Stimulated activated naive B cell treated with anti-CD40 and anti-IgM and Interleukin-4, amounts not matched to agents 10 μg/mL and 1 μg/mL and 100 μg/mL, for 72 hours (primary cell): ENCODE measurements around the gene CRYBA2.

Experiments used
- ATAC-seq, 2 donors: fragments of 150-1000 bp; cut with Tn5 transposase; replicated peaks; 2 replicates each; pipeline ENCODE4 v1.10.0; 2021; ENCODE audit warnings: moderate library complexity in 1 of 2
- DNase-seq: peaks from one replicate; pipeline ENCODE4 v3.0.0; 2021
- H3K27ac Mint-ChIP-seq: one replicate; pipeline ENCODE4 v1.8.0; 2022; ENCODE audit warnings: mild to moderate bottlenecking, mixed read lengths
- H3K27me3 Mint-ChIP-seq, 2 donors: one replicate each; pipeline ENCODE4 v1.8.0; 2022; ENCODE audit warnings: mixed read lengths in 2 of 2
- H3K36me3 Mint-ChIP-seq, 2 donors: one replicate each; pipeline ENCODE4 v1.8.0; 2022; ENCODE audit warnings: mixed read lengths in 2 of 2, mild to moderate bottlenecking in 1 of 2
- H3K4me1 Mint-ChIP-seq, 2 donors: one replicate each; pipeline ENCODE4 v1.8.0; 2022; ENCODE audit warnings: mixed read lengths in 2 of 2, mild to moderate bottlenecking in 1 of 2
- H3K4me3 Mint-ChIP-seq, 2 donors: one replicate each; pipeline ENCODE4 v1.8.0; 2022; ENCODE audit warnings: mild to moderate bottlenecking in 2 of 2, mixed read lengths in 2 of 2, moderate library complexity in 1 of 2
- H3K9me3 Mint-ChIP-seq, 2 donors: one replicate each; pipeline ENCODE4 v1.8.0; 2022; ENCODE audit warnings: mixed read lengths in 2 of 2, mild to moderate bottlenecking in 1 of 2

CRYBA2 gene

GRCh38 chr2:218986148-218986761 lies 7.0 kb downstream of the CRYBA2 start:
- no peak for DNase-seq
- H3K27me3 Mint-ChIP-seq: peaks cover 86 to 92% of the 10 kb centered on the region in 2 donors
- ATAC-seq: no peak
- no peaks in the 10 kb centered on the region for H3K9me3 Mint-ChIP-seq
- no peak overlapping the region for H3K27ac Mint-ChIP-seq
- peak overlapping the region in 1 of 2 donors; percentile 10 for H3K4me3 Mint-ChIP-seq
- peaks cover 21 to 28% of the 10 kb centered on the region in 2 donors for H3K4me1 Mint-ChIP-seq
- no peaks in the 10 kb centered on the region for H3K36me3 Mint-ChIP-seq

- peaks cover 87 to 91% of the 10 kb centered on the region in 2 donors for H3K27me3 Mint-ChIP-seq
- H3K4me3 Mint-ChIP-seq: peak overlapping the region in 1 of 2 donors; percentile 10
- peaks cover 25 to 35% of the 10 kb centered on the region in 2 donors for H3K4me1 Mint-ChIP-seq
- DNase-seq (no peak), ATAC-seq (no peak)
- H3K9me3 Mint-ChIP-seq: no peaks in the 10 kb centered on the region
- H3K36me3 Mint-ChIP-seq: no peaks in the 10 kb centered on the region
- no peak overlapping the region for H3K27ac Mint-ChIP-seq
Observed at GRCh38 chr2:218985325-218986091, 7.7 kb downstream of the CRYBA2 start.

- H3K36me3 Mint-ChIP-seq: peaks cover 0 to 2% of the 10 kb centered on the region in 2 donors
- peaks cover 85 to 90% of the 10 kb centered on the region in 2 donors for H3K27me3 Mint-ChIP-seq
- ATAC-seq (no peak), DNase-seq (no peak)
- H3K4me1 Mint-ChIP-seq: peaks cover 25 to 39% of the 10 kb centered on the region in 2 donors
- H3K27ac Mint-ChIP-seq: peak within 1 kb of the TSS; percentile 80
- peak within 1 kb of the TSS; percentile 10 to 31 for H3K4me3 Mint-ChIP-seq
- no peaks in the 10 kb centered on the region for H3K9me3 Mint-ChIP-seq
Observed at GRCh38 chr2:218985021-218985324, 8.2 kb downstream of the CRYBA2 start, which contains the start of gene FEV. Gene FEV (minus strand): TSS chr2:218985184. CDS start chr2:218985075, 109 bp downstream.

- H3K4me1 Mint-ChIP-seq: peaks cover 28 to 44% of the 10 kb centered on the region in 2 donors
- peaks cover 81 to 90% of the 10 kb centered on the region in 2 donors for H3K27me3 Mint-ChIP-seq
- H3K27ac Mint-ChIP-seq: peak overlapping the region; percentile 80
- DNase-seq (no peak), ATAC-seq (no peak)
- no peaks in the 10 kb centered on the region for H3K9me3 Mint-ChIP-seq
- H3K4me3 Mint-ChIP-seq: peak overlapping the region; percentile 8 to 31
- H3K36me3 Mint-ChIP-seq: peaks cover 0 to 2% of the 10 kb centered on the region in 2 donors
Observed at GRCh38 chr2:218984239-218985020, 8.8 kb downstream of the CRYBA2 start.

DNA sequence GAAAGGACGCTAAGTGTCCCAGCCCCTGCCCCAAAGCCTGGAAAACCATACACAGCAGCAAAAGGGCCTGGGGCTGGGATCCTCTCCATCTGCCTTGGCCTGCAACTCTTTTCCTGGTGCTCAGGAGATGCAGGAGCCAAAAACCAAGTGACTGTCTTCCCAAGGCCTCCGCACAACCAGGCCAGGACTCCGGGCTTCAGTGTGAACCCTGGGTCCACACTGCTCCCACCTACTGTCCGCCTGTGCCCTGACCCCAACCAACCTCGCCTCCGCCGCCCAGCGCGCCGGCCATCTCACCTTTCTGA lies 9.3 kb downstream of the CRYBA2 start:
- Mint-ChIP-seq H3K4me3 (no peak overlapping the region), H3K36me3 (peaks cover 0 to 2% of the 10 kb centered on the region in 2 donors), H3K4me1 (peaks cover 28 to 45% of the 10 kb centered on the region in 2 donors), H3K27ac (peak overlapping the region; percentile 80), H3K9me3 (no peaks in the 10 kb centered on the region), H3K27me3 (peaks cover 76 to 88% of the 10 kb centered on the region in 2 donors)
- ATAC-seq (no peak), DNase-seq (no peak)

DNA sequence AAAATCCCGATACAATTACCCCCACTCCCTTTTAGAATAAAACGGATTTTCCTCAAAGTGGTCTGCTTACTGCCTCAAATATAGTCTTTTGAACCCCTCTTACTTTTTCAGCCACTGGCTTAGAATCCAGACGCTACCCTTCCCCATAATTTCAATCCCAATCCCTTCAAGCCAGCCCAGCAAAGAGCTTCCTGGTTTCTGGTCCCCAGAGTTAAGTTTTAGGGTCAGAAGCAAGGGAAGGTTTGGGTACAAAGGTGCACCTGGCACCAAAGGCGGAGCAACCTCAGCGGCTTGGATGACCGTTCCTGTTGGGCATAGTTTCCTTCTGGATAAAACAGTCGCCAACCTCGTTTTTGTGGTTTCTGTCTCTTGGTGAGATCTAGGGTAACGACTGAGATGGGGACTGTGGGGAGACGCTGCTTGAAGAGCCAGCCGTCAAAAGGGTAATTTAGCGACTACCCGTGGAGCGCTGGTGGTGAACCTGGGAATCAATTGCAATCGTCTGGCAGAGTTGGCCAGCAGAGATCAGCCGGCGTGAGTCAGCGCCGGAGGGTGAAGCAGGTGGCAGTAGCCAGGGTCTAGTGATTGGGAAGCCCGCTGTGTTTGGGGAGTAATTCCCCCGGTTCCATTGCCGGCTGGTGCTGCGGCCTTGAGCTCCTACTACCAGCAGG lies 9.8 kb downstream of the CRYBA2 start:
- no peak for ATAC-seq
- H3K36me3 Mint-ChIP-seq: peaks cover 0 to 2% of the 10 kb centered on the region in 2 donors
- H3K4me1 Mint-ChIP-seq: peaks cover 28 to 45% of the 10 kb centered on the region in 2 donors
- H3K27ac Mint-ChIP-seq: peak overlapping the region; percentile 48
- H3K4me3 Mint-ChIP-seq: peak overlapping the region in 1 of 2 donors; percentile 6
- no peak for DNase-seq
- no peaks in the 10 kb centered on the region for H3K9me3 Mint-ChIP-seq
- peaks cover 73 to 87% of the 10 kb centered on the region in 2 donors for H3K27me3 Mint-ChIP-seq

GRCh38 chr2:218982586-218983262 lies 10.5 kb downstream of the CRYBA2 start:
- Mint-ChIP-seq H3K9me3 (no peaks in the 10 kb centered on the region), H3K4me1 (peaks cover 28 to 45% of the 10 kb centered on the region in 2 donors), H3K27ac (peak overlapping the region; percentile 48), H3K27me3 (peaks cover 74 to 91% of the 10 kb centered on the region in 2 donors), H3K36me3 (peaks cover 0 to 2% of the 10 kb centered on the region in 2 donors), H3K4me3 (peak overlapping the region; percentile 65 to 66)
- ATAC-seq (no peak), DNase-seq (no peak)

DNA sequence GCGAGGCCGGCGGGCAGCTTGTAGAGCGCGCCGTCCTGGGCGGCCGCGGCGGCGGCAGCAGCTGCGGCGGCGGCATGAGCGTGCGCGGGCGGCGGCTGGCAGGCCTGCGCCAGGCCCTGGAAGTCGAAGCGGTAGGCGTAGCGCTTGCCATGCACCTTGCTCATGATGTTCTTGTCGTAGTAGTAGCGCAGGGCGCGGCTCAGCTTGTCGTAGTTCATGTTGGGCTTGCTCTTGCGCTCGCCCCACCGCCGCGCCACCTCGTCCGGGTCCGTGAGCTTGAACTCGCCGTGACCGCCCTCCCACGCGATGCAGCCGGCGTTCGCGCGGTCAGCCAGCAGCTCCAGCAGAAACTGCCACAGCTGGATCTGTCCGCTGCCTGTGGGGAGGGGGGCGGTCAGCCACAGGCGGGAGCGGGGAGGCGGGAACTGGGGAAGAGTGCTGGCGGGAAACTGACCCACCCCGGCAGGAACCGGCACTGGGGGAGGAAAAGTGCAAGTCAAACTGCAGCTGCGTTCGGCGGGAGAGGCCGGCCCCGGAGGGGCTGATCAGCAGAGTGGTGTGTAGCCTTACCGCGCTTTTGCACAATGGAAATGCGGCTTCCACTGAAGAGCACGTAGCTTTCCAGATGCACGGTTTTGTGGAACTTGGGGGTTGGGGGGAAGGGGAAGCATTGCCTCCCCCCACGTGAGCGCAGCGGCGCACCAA lies 11.2 kb downstream of the CRYBA2 start:
- peak in 1 of 2 donors; percentile 15 for ATAC-seq
- Mint-ChIP-seq H3K4me1 (peaks cover 28 to 45% of the 10 kb centered on the region in 2 donors), H3K27me3 (peaks cover 70 to 91% of the 10 kb centered on the region in 2 donors), H3K9me3 (no peaks in the 10 kb centered on the region), H3K4me3 (peak overlapping the region; percentile 65 to 70), H3K27ac (peak overlapping the region; percentile 48), H3K36me3 (peaks cover 0 to 2% of the 10 kb centered on the region in 2 donors)
- no peak for DNase-seq

DNA sequence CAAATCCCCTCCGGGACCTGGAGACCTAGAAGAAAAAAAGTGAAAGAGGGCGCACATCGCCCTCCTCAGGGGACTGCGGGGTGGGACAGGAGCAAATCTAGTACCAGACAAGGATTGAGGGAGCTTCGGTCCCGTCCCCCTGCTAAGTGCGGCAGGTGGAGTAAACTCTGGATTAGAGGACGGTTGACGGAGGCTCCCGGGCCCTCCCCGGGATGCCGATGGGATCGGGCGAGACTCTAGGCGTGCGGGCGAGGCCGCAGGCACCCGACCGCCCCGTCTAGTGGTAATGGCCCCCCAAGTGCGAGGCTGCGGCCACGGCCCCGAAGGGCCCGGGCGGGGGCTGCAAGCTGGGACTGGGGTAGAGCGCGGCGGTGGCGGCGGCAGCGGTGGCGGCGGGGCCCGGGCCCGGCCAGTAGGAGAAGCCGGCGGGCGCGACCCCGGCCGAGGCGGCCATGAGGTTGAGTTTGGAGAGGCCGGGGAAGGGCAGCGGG lies 11.8 kb downstream of the CRYBA2 start:
- no peaks in the 10 kb centered on the region for H3K9me3 Mint-ChIP-seq
- peaks cover 0 to 2% of the 10 kb centered on the region in 2 donors for H3K36me3 Mint-ChIP-seq
- peaks cover 28 to 45% of the 10 kb centered on the region in 2 donors for H3K4me1 Mint-ChIP-seq
- peaks cover 68 to 91% of the 10 kb centered on the region in 2 donors for H3K27me3 Mint-ChIP-seq
- ATAC-seq (no peak), DNase-seq (no peak)
- H3K27ac Mint-ChIP-seq: peak overlapping the region; percentile 92
- peak overlapping the region; percentile 61 to 70 for H3K4me3 Mint-ChIP-seq

DNA sequence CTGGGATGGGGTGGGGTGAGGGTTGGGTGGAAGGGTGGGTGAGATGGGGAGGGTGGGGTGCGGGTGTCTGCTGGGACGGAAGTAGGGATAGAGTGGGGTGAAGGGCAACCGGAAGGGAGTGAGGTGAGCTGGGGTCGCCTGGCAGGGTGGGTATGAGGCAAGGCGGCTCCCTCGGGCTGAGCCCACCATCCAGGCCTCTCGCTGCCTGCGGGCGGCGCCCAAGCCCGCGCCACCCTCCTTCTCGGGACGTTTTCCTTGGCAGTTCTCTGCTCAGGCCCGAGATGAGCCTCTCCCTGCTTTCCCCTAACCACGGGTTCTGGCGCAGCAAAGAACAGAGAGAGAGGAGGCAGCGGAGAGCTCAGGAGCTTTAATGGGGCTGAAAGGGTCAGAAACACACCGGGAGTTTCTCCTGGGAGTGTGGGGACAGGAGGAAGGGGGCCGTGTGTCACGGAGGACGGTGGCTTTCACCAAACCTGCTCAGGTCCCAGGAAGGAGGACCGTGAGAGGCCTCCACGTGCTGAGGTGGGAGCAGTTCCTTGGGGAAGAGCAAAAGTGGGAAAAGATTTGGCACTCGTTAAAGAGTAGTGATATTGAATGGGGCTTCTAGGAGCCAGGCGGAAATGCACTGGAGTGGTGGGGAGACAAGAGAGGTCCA lies 12.4 kb downstream of the CRYBA2 start:
- peak overlapping the region; percentile 61 to 70 for H3K4me3 Mint-ChIP-seq
- H3K9me3 Mint-ChIP-seq: no peaks in the 10 kb centered on the region
- H3K27ac Mint-ChIP-seq: peak overlapping the region; percentile 92
- peaks cover 25 to 42% of the 10 kb centered on the region in 2 donors for H3K4me1 Mint-ChIP-seq
- no peak for ATAC-seq
- peaks cover 0 to 2% of the 10 kb centered on the region in 2 donors for H3K36me3 Mint-ChIP-seq
- H3K27me3 Mint-ChIP-seq: peaks cover 66 to 90% of the 10 kb centered on the region in 2 donors
- no peak for DNase-seq

DNA sequence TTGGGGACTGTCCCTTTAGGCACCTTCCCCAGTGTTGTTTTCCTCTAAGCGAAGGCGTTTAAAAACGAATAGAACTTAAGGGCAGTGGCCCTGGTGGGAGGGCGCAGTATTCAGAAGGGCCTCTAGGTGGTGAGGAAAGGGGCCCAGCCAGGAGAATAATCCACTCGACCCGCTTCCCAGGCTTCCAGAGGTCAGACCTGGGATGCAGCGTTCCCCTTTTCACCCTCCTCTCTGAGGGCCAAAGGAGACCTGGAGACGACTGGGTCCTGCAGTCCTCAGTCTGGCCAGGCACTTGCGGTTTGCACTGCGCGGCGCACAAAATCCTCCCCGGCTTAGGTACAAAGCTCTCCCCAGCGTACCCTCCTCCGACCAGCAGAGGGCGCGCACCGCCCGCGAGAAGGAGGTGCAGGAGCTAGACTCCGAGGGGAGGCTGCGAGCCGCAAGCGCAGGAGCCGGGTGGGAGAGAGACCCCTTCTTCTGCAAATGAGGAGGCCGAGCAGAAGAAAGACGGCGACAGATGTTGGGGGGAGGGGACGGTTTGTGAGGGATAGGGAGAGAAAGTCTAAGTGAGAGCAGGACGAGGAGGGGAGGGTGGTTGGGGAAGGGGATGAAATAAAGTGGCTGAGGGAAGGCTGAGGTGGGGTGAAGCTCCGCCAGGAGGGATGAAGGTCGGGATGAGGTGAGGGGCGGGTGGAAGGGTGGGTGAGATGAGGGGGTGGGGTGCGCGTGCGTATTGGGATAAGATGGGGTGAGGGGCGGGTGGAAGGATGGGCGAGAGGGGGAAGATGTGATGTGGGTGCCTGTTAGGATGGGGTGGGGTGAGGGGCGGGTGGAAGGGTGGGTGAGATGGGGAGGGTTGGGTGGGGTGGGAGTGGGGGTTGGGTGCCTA lies 13.1 kb downstream of the CRYBA2 start:
- DNase-seq (peak; percentile 80), ATAC-seq (peak; percentile 94 to 95)
- peaks cover 68 to 90% of the 10 kb centered on the region in 2 donors for H3K27me3 Mint-ChIP-seq
- peak overlapping the region; percentile 76 to 86 for H3K4me3 Mint-ChIP-seq
- peak overlapping the region; percentile 75 for H3K27ac Mint-ChIP-seq
- H3K4me1 Mint-ChIP-seq: peaks cover 22 to 36% of the 10 kb centered on the region in 2 donors
- H3K36me3 Mint-ChIP-seq: peaks cover 0 to 2% of the 10 kb centered on the region in 2 donors
- no peaks in the 10 kb centered on the region for H3K9me3 Mint-ChIP-seq
